Stimulated activated memory B cell treated with anti-CD40 and anti-IgM and Interleukin-4, amounts not matched to agents 10 μg/mL and 1 μg/mL and 100 μg/mL, for 72 hours (primary cell): ENCODE data around the gene GET3.

ENCODE experiments used
- ATAC-seq: fragments of 150-1000 bp; cut with Tn5 transposase; 2 replicates; pipeline ENCODE4 v1.10.0; 2021
- H3K27ac Mint-ChIP-seq: one replicate; pipeline ENCODE4 v1.8.0; 2022; ENCODE audit warnings: mild to moderate bottlenecking, mixed read lengths
- H3K27me3 Mint-ChIP-seq: one replicate; pipeline ENCODE4 v1.8.0; 2022; ENCODE audit warnings: mixed read lengths
- H3K36me3 Mint-ChIP-seq: one replicate; pipeline ENCODE4 v1.8.0; 2022; ENCODE audit warnings: mixed read lengths
- H3K4me1 Mint-ChIP-seq: one replicate; pipeline ENCODE4 v1.8.0; 2022; ENCODE audit warnings: mixed read lengths
- H3K4me3 Mint-ChIP-seq: one replicate; pipeline ENCODE4 v1.8.0; 2022; ENCODE audit warnings: mild to moderate bottlenecking, moderate library complexity, mixed read lengths
- H3K9me3 Mint-ChIP-seq: one replicate; pipeline ENCODE4 v1.8.0; 2022; ENCODE audit warnings: mixed read lengths

The GET3 gene

GRCh38 chr19:12756150-12756883 lies 19.0 kb downstream of the GET3 start:
- H3K4me3 Mint-ChIP-seq = no peak overlapping the region
- H3K36me3 Mint-ChIP-seq = no peaks in the 10 kb centered on the region
- ATAC-seq = no peak

GRCh38 chr19:12757544-12758274 lies 20.4 kb downstream of the GET3 start:
- H3K9me3 Mint-ChIP-seq = no peaks in the 10 kb centered on the region
- no peaks in the 10 kb centered on the region for H3K4me1 Mint-ChIP-seq
- no peaks in the 10 kb centered on the region for H3K36me3 Mint-ChIP-seq
- H3K27ac Mint-ChIP-seq = no peak overlapping the region
- H3K27me3 Mint-ChIP-seq = peaks cover 63% of the 10 kb centered on the region
- ATAC-seq = peak; percentile 75
- peak overlapping the region; percentile 15 for H3K4me3 Mint-ChIP-seq

More at GRCh38 chr19:12756150-12756883, 19.0 kb downstream of the GET3 start:
- Mint-ChIP-seq H3K9me3 (no peaks in the 10 kb centered on the region), H3K27me3 (peaks cover 76% of the 10 kb centered on the region), H3K27ac (no peak overlapping the region), H3K4me1 (no peaks in the 10 kb centered on the region)

- peaks cover 43% of the 10 kb centered on the region for H3K27me3 Mint-ChIP-seq
- H3K4me3 Mint-ChIP-seq = no peak overlapping the region
- no peaks in the 10 kb centered on the region for H3K4me1 Mint-ChIP-seq
- H3K27ac Mint-ChIP-seq = no peak overlapping the region
- no peaks in the 10 kb centered on the region for H3K9me3 Mint-ChIP-seq
- no peak for ATAC-seq
- peaks cover 6% of the 10 kb centered on the region for H3K36me3 Mint-ChIP-seq
Observed at GRCh38 chr19:12759686-12760085, 22.4 kb downstream of the GET3 start.

- Mint-ChIP-seq H3K36me3 (peaks cover 13% of the 10 kb centered on the region), H3K27me3 (peaks cover 11% of the 10 kb centered on the region), H3K9me3 (no peaks in the 10 kb centered on the region), H3K27ac (no peak overlapping the region), H3K4me1 (peaks cover 7% of the 10 kb centered on the region), H3K4me3 (no peak overlapping the region)
- ATAC-seq = no peak
Observed at GRCh38 chr19:12763100-12763499, 25.8 kb downstream of the GET3 start.

GRCh38 chr19:12764698-12765097 lies 27.4 kb downstream of the GET3 start:
- H3K9me3 Mint-ChIP-seq = no peaks in the 10 kb centered on the region
- peaks cover 13% of the 10 kb centered on the region for H3K4me1 Mint-ChIP-seq
- no peak overlapping the region for H3K27ac Mint-ChIP-seq

GRCh38 chr19:12766051-12766521 lies 28.8 kb downstream of the GET3 start:
- Mint-ChIP-seq H3K4me3 (peak overlapping the region; percentile 62), H3K4me1 (peaks cover 21% of the 10 kb centered on the region), H3K36me3 (peaks cover 13% of the 10 kb centered on the region), H3K9me3 (no peaks in the 10 kb centered on the region), H3K27me3 (no peaks in the 10 kb centered on the region), H3K27ac (no peak overlapping the region)
- ATAC-seq = peak; percentile 83

More at GRCh38 chr19:12764698-12765097, 27.4 kb downstream of the GET3 start:
- no peaks in the 10 kb centered on the region for H3K27me3 Mint-ChIP-seq
- ATAC-seq = no peak
- H3K36me3 Mint-ChIP-seq = peaks cover 13% of the 10 kb centered on the region
- no peak overlapping the region for H3K4me3 Mint-ChIP-seq

- ATAC-seq = no peak
- no peaks in the 10 kb centered on the region for H3K27me3 Mint-ChIP-seq
- H3K36me3 Mint-ChIP-seq = peaks cover 13% of the 10 kb centered on the region
- no peak overlapping the region for H3K27ac Mint-ChIP-seq
- H3K4me3 Mint-ChIP-seq = no peak overlapping the region
- H3K9me3 Mint-ChIP-seq = no peaks in the 10 kb centered on the region
- peaks cover 21% of the 10 kb centered on the region for H3K4me1 Mint-ChIP-seq
Observed at GRCh38 chr19:12767150-12767549, 29.9 kb downstream of the GET3 start.

GRCh38 chr19:12767666-12768065 lies 30.4 kb downstream of the GET3 start:
- Mint-ChIP-seq H3K36me3 (peaks cover 13% of the 10 kb centered on the region), H3K9me3 (no peaks in the 10 kb centered on the region), H3K4me3 (no peak overlapping the region)

GRCh38 chr19:12769689-12770088 lies 32.4 kb downstream of the GET3 start:
- Mint-ChIP-seq H3K27me3 (no peaks in the 10 kb centered on the region), H3K27ac (no peak overlapping the region), H3K36me3 (peaks cover 6% of the 10 kb centered on the region), H3K4me1 (peaks cover 27% of the 10 kb centered on the region), H3K4me3 (peak overlapping the region; percentile 59), H3K9me3 (no peaks in the 10 kb centered on the region)
- peak; percentile 86 for ATAC-seq

More at GRCh38 chr19:12767666-12768065, 30.4 kb downstream of the GET3 start:
- Mint-ChIP-seq H3K27ac (no peak overlapping the region), H3K4me1 (peaks cover 21% of the 10 kb centered on the region), H3K27me3 (no peaks in the 10 kb centered on the region)
- no peak for ATAC-seq

GRCh38 chr19:12770922-12771321 lies 33.6 kb downstream of the GET3 start:
- Mint-ChIP-seq H3K27ac (no peak overlapping the region), H3K4me1 (peaks cover 25% of the 10 kb centered on the region), H3K27me3 (no peaks in the 10 kb centered on the region), H3K4me3 (no peak overlapping the region), H3K9me3 (no peaks in the 10 kb centered on the region), H3K36me3 (no peaks in the 10 kb centered on the region)
- no peak for ATAC-seq

GRCh38 chr19:12772323-12772722 lies 35.0 kb downstream of the GET3 start:
- Mint-ChIP-seq H3K27ac (no peak overlapping the region), H3K27me3 (no peaks in the 10 kb centered on the region), H3K9me3 (no peaks in the 10 kb centered on the region), H3K4me3 (no peak overlapping the region), H3K4me1 (peaks cover 22% of the 10 kb centered on the region), H3K36me3 (no peaks in the 10 kb centered on the region)
- ATAC-seq = no peak

GRCh38 chr19:12773571-12773970 lies 36.3 kb downstream of the GET3 start:
- H3K27me3 Mint-ChIP-seq = no peaks in the 10 kb centered on the region
- H3K27ac Mint-ChIP-seq = no peak overlapping the region
- no peak overlapping the region for H3K4me3 Mint-ChIP-seq
- no peak for ATAC-seq
- no peaks in the 10 kb centered on the region for H3K36me3 Mint-ChIP-seq
- no peaks in the 10 kb centered on the region for H3K9me3 Mint-ChIP-seq
- peaks cover 35% of the 10 kb centered on the region for H3K4me1 Mint-ChIP-seq

- Mint-ChIP-seq H3K9me3 (no peaks in the 10 kb centered on the region), H3K27me3 (no peaks in the 10 kb centered on the region), H3K36me3 (no peaks in the 10 kb centered on the region), H3K4me1 (peaks cover 38% of the 10 kb centered on the region), H3K27ac (peak within 1 kb of the TSS; percentile 76), H3K4me3 (peak within 1 kb of the TSS; percentile 78)
- ATAC-seq = peak; percentile 29
Observed at GRCh38 chr19:12774588-12775555, 37.6 kb downstream of the GET3 start, which contains the start of gene HOOK2. Gene HOOK2, minus strand, starts transcription at chr19:12775552. Its CDS starts 103 bp downstream, at chr19:12775449.

- H3K4me3 Mint-ChIP-seq = peak overlapping the region; percentile 88
- H3K27me3 Mint-ChIP-seq = no peaks in the 10 kb centered on the region
- ATAC-seq = peak; percentile 65
- no peaks in the 10 kb centered on the region for H3K9me3 Mint-ChIP-seq
- H3K27ac Mint-ChIP-seq = peak overlapping the region; percentile 94
- H3K36me3 Mint-ChIP-seq = no peaks in the 10 kb centered on the region
- H3K4me1 Mint-ChIP-seq = peaks cover 42% of the 10 kb centered on the region
Observed at GRCh38 chr19:12777217-12778016, 40.1 kb downstream of the GET3 start.
